GM12878 (cell line): ENCODE results near the gene NAA20. TPM values are rescaled to one million over a fixed set of nuclear protein-coding genes. Genes with fewer than 3 reads are reported as not detected.
A peak's percentile ranks its signal among the peaks of the same experiment; 100 is the strongest.
"Not testable (repeated sequence)": the region's sequence is repeated elsewhere in the genome, so short reads cannot be mapped to it uniquely, and the experiment has no call there.

Experiments used
- ATAC-seq: fragments of 200-7000 bp; cut with Tn5 transposase; 3 replicates; pipeline ENCODE4 v1.9.1; 2020; ENCODE audit warnings: mild to moderate bottlenecking, moderate library complexity
- BruUV-seq: library from RNA; stranded (reverse); fragments of 400-500 nt; replicated peaks from 2 replicates; lab custom pipeline; 2021; lab: Mats Ljungman, UMichigan
- CTCF ChIA-PET: fragments of 300-600 bp; sonication (Branson Sonifier 250); formaldehyde crosslinking; extraction: SDS; loops from one replicate; lab custom pipeline; 2021; ENCODE audit warnings: inconsistent platforms; lab: Yijun Ruan, JAX
- POLR2A ChIA-PET: fragments of 350-600 bp; formaldehyde crosslinking; extraction: SDS; loops from one replicate; lab custom pipeline; 2021; ENCODE audit warnings: inconsistent platforms; lab: Charles Lee
- RAD21 ChIA-PET: fragments of 300-600 bp; sonication (Branson Sonifier 250); formaldehyde crosslinking; loops from one replicate; lab custom pipeline; 2023; ENCODE audit warnings: antibody characterized with exemption; ENCODE audit not compliant: unreplicated experiment; lab: Charles Lee
- SMC1A ChIA-PET: fragments of 300-600 bp; sonication (Branson Sonifier 250); formaldehyde crosslinking; loops from one replicate; lab custom pipeline; 2023; ENCODE audit not compliant: unreplicated experiment, uncharacterized antibody; lab: Charles Lee
- DNase-seq: peaks from one replicate; pipeline ENCODE4 v3.0.0-alpha.2; 2011; ENCODE audit warnings: low read depth, low spot score
- FAIRE-seq: peaks from 3 replicates; lab custom pipeline; 2011; peaks lifted over from hg19 to GRCh38; lab: Jason Lieb, UNC
- H2AFZ ChIP-seq: 2 replicates; pipeline ENCODE4 v1.6.0; 2011; ENCODE audit warnings: low read depth, low read length, control low read depth; ENCODE audit not compliant: control insufficient read depth
- H3K27ac ChIP-seq: 2 replicates; pipeline ENCODE4 v1.5.1; 2011; ENCODE audit warnings: control low read depth; ENCODE audit not compliant: control insufficient read depth, insufficient read depth
- H3K27me3 ChIP-seq, 2 experiments: replicated peaks in 1 of 2; 2 replicates each; pipeline versions ENCODE4 v1.6.0 to v1.6.1; 2011; ENCODE audit warnings: low read length in 1 of 2; ENCODE audit not compliant: control insufficient read depth in 2 of 2, insufficient read depth in 2 of 2
- H3K36me3 ChIP-seq, 2 experiments: 2 replicates each; pipeline ENCODE4 v1.5.1; 2011; ENCODE audit warnings: low read length in 1 of 2; ENCODE audit not compliant: control insufficient read depth in 2 of 2, insufficient read depth in 2 of 2
- H3K4me1 ChIP-seq: 2 replicates; pipeline ENCODE4 v1.6.1; 2011; ENCODE audit warnings: mild to moderate bottlenecking, low read length, moderate library complexity, mixed read lengths; ENCODE audit not compliant: control insufficient read depth, insufficient read depth
- H3K4me2 ChIP-seq: 2 replicates; pipeline ENCODE4 v1.6.0; 2011; ENCODE audit warnings: control low read depth; ENCODE audit not compliant: control insufficient read depth, insufficient read depth
- H3K4me3 ChIP-seq: fragments of 200-600 bp; sonication (generic); 2 replicates; pipeline ENCODE4 v1.5.1; 2016
- H3K79me2 ChIP-seq: 2 replicates; pipeline ENCODE4 v1.6.0; 2011; ENCODE audit warnings: low read length; ENCODE audit not compliant: control insufficient read depth, insufficient read depth
- H3K9ac ChIP-seq: 2 replicates; pipeline ENCODE4 v1.8.0; 2011; ENCODE audit warnings: low read length, control low read depth, mixed read lengths; ENCODE audit not compliant: control insufficient read depth, insufficient read depth
- H3K9me3 ChIP-seq: replicated peaks from 3 replicates; pipeline ENCODE4 v1.5.1; 2011; ENCODE audit warnings: mild to moderate bottlenecking, low read length; ENCODE audit not compliant: control insufficient read depth, insufficient read depth
- H4K20me1 ChIP-seq: 2 replicates; pipeline ENCODE4 v1.6.0; 2011; ENCODE audit not compliant: control insufficient read depth, insufficient read depth
- HDAC6 ChIP-seq: fragments of 200-600 bp; sonication (generic); IDR thresholded peaks from one replicate; pipeline ENCODE4 v1.8.0; 2017; ENCODE audit warnings: antibody characterized with exemption; ENCODE audit not compliant: unreplicated experiment
- IKZF1 ChIP-seq: fragments of 450-650 bp; conservative IDR thresholded peaks from 2 replicates; pipeline ENCODE4 v1.6.1; 2017; ENCODE audit warnings: antibody characterized with exemption, mild to moderate bottlenecking
- MYB ChIP-seq: fragments of 150-350 bp; IDR thresholded peaks from 2 replicates; pipeline ENCODE4 v1.6.1; 2014; ENCODE audit warnings: mild to moderate bottlenecking, low read depth, low read length, borderline replicate concordance
- WGBS: methylation state at CpG from one replicate; pipeline ENCODE4 v1.1.6; 2016; ENCODE audit warnings: low lambda C conversion rate; ENCODE audit not compliant: insufficient replicate concordance, insufficient coverage; ENCODE audit errors: missing lambda C conversion rate; 5-methylcytosine and 5-hydroxymethylcytosine counted together
- in situ Hi-C: fragments of 300-500 bp; cut with MboI; formaldehyde crosslinking; loops from 9 replicates; pipeline ENCODE4 v1.14.3; 2018; ENCODE audit warnings: mixed read lengths
- intact Hi-C: fragments of 100-400 bp; cut with micrococcal nuclease; formaldehyde crosslinking; loops from one replicate; pipeline ENCODE4 v1.14.2; 2022; ENCODE audit not compliant: unreplicated experiment
- polyA plus RNA-seq, 11 experiments: library from polyadenylated mRNA; depleted of rRNA in 4 of 11; unstranded in 6 of 11; stranded (reverse) in 5 of 11; fragments of >200 nt; fragmentation: Nextera tagmentation in 4 of 11; fragmentation: Illumina TruSeq in 1 of 11; extraction: Ambion mirVana in 4 of 11; extraction: Trizol in 1 of 11; gene quantifications; 1 replicate in 1 of 11; 2 replicates in 10 of 11; pipeline versions ENCODE4 v1.2.1 to v1.2.3, GENCODE V29; 2011 to 2016; ENCODE audit warnings: inconsistent platforms in 2 of 11, missing spikeins in 2 of 11, low read depth in 1 of 11
- total RNA-seq, 4 experiments: library from RNA; depleted of rRNA in 3 of 4; stranded (reverse); fragments of >200 nt in 3 of 4; fragmentation: Illumina TruSeq in 1 of 4; extraction: Trizol in 1 of 4; gene quantifications; 2 replicates each; pipeline versions ENCODE4 v1.2.1 to v1.2.3, GENCODE V29; 2013 to 2021

Gene NAA20
- total and polyA plus RNA-seq, 10 of the 15 experiments (the other 5 are each of a cell fraction or from before 2014, with no cell fraction given) = 48.3 to 366 (median 89.1) TPM

- not testable (repeated sequence) for H2AFZ ChIP-seq, FAIRE-seq, H3K79me2 ChIP-seq, DNase-seq, H3K4me1 ChIP-seq, H4K20me1 ChIP-seq, H3K9me3 ChIP-seq, H3K36me3 ChIP-seq, BruUV-seq, H3K27ac ChIP-seq, H3K27me3 ChIP-seq, H3K9ac ChIP-seq, ATAC-seq, H3K4me3 ChIP-seq
- POLR2A ChIA-PET = interaction anchor here (0.7 kb wide), 1 partner anchor 13 kb away, joined by 3 read pairs; the partner anchor contains the start of gene NAA20
- RAD21 ChIA-PET = interaction anchor here (1.0 to 2.5 kb wide), 3 partner anchors 12 to 101 kb away, joined by 3 to 7 read pairs (median 5); partner anchors contain the start of genes CFAP61 and CRNKL1
- H3K4me2 ChIP-seq = peak overlapping the region; percentile 15; the same call in 1 of the 2 replicates
- WGBS = 66% methylated on average over 6 of the region's 6 CpGs
- intact Hi-C loops (loop anchor here (2.0 kb wide), 1 partner anchor 219 kb away; no protein-coding TSS in a partner anchor), in situ Hi-C loops (loop anchor here (25.0 kb wide), 2 partner anchors 1417 to 1492 kb away; partner anchors contain the start of genes DTD1 and SEC23B)
- SMC1A ChIA-PET = interaction anchor here (0.6 to 1.4 kb wide), 7 partner anchors 9 to 342 kb away, joined by 3 to 7 read pairs (median 3); no protein-coding TSS in a partner anchor
- CTCF ChIA-PET = interaction anchor here (0.6 to 4.3 kb wide), 4 partner anchors 9 to 444 kb away, joined by 3 to 17 read pairs (median 10); partner anchors contain the start of gene NAA20
Observed at GRCh38 chr20:20003955-20004322, 13.2 kb upstream of the NAA20 start.

DNA sequence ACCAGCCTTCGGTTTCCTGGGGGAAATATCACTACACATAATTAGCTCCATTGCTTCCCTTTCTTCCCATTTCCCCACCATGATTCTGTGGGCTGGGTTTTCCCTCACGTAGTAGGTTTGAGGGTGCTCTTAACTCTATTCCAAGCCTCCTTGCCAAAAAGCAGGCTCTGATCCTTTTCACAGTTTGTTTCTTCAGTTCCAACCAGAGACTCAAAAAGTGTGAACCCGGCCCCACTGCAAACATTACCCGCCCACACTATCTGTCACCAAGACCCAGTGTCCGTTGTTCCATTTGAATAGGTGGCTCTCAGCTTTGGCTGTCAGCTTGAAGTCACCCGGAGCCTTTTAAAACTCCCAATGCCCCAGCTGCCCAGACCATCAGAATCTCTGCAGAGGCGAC is 11.8 kb upstream of the NAA20 start:
- DNase-seq = no peak
- no peak for FAIRE-seq
- no peak overlapping the region for H2AFZ ChIP-seq
- H4K20me1 ChIP-seq = no peaks in the 10 kb centered on the region
- TF ChIP-seq IKZF1 = peak; percentile 40; the same call in 1 of the 2 replicates
- TF ChIP-seq HDAC6 = no peak
- TF ChIP-seq MYB = no peak
- no TSS peak for BruUV-seq
- no peak overlapping the region for H3K9ac ChIP-seq
- in situ Hi-C loops (loop anchor here (5.0 to 25.0 kb wide), 3 partner anchors 48 to 1493 kb away; partner anchors contain the start of genes DTD1 and SEC23B), intact Hi-C loops (no loop called here)
- no peak overlapping the region for H3K4me2 ChIP-seq
- SMC1A ChIA-PET = interaction anchor here (0.6 to 1.4 kb wide), 5 partner anchors 10 to 224 kb away, joined by 3 to 4 read pairs (median 3); no protein-coding TSS in a partner anchor
- H3K27me3 ChIP-seq = peaks cover 4 to 8% of the 10 kb centered on the region in 2 experiments; a peak in 3 of 4 replicates
- no peaks in the 10 kb centered on the region for H3K79me2 ChIP-seq
- POLR2A ChIA-PET = no interaction called here
- RAD21 ChIA-PET = interaction anchor here (0.7 to 2.5 kb wide), 4 partner anchors 10 to 251 kb away, joined by 3 to 7 read pairs (median 4); partner anchors contain the start of genes CFAP61, CRNKL1 and NAA20
- CTCF ChIA-PET = interaction anchor here (1.1 to 4.3 kb wide), 5 partner anchors 11 to 221 kb away, joined by 3 to 17 read pairs (median 8); partner anchors contain the start of genes CRNKL1 and NAA20
- H3K9me3 ChIP-seq = no peaks in the 10 kb centered on the region
- 0 out of 2 replicates have a peak, but pooled peaks cover 5% of the 10 kb centered on the region for H3K4me1 ChIP-seq
- H3K36me3 ChIP-seq = no peaks in the 10 kb centered on the region
- H3K27ac ChIP-seq = no peak overlapping the region
- no peak overlapping the region for H3K4me3 ChIP-seq
- no peak for ATAC-seq
- 38% methylated on average over 7 of the region's 7 CpGs for WGBS
